NCI-H1930 (cell line): ENCODE measurements around the gene ZEB2.

ENCODE experiments used
- DNase-seq, 2 experiments: peaks; one replicate each; lab custom pipeline; 2025; lab: John Stamatoyannopoulos, UW

ZEB2 gene

DNA sequence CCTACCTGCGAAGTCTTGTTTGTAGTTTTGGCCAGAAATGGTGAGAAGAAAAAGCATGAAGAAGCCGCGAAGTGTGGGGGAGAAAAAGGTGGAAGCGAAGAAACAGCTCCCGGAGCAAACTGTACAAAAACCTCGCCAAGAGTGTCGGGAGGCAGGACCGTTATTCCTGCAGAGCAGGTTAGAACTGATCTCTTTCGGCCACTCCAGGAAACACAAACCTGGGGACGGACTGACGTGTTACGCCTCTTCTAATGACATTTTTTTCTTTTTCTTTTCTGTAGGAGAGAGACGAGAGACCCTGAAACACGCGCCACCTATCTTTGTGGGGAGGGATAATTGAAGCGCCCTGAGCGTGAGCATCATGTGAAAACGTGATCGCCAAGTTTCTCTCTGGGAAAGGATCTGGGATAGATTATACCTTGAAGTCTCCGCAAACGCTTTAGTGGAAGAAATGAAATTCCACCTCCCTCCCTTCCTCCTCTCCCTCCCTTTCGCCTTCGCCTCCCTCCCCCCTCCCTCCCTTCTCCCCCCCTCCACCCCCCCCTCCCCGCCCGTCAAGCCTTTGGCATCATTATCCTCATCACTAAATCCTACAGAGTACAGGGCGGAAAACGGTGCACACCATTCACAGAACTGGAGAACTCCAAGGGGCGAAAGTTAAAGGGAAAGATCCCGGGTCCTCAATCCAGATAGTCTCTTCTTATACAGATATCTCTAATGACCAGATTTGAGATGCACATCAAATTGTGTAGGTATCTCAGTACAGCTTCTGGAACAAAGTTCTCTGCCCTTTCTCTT lies at the start of gene ZEB2:
ZEB2 (minus strand) TSS at position 186 of the 798 bp plus-strand sequence. CDS start 2,769 bp downstream, outside the sequence.
- DNase-seq: no peak

GRCh38 chr2:144567745-144568144 lies 47.8 kb upstream of the ZEB2 start:
- DNase-seq: no peak

GRCh38 chr2:144566448-144566847 lies 46.5 kb upstream of the ZEB2 start:
- no peak for DNase-seq

DNA sequence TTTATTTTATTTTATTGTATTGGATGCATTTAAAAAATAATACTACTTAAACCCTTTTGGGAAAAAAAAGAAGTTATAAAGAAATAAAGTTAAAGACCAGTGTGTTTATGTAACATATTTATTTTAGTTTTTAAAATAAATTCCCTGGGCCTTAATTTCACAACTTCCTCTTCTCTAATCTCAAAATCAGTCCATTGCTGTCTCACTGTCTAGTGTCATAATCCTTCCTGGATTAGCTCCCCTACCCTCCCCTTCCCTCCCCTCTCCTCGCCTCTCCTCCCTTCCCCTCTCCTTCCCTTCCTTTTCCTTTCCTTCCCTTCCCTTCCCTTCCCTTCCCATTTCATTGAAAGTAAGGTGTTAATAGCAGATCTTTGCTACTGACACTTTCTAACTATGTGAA lies 40.3 kb upstream of the ZEB2 start:
- no peak for DNase-seq

DNA sequence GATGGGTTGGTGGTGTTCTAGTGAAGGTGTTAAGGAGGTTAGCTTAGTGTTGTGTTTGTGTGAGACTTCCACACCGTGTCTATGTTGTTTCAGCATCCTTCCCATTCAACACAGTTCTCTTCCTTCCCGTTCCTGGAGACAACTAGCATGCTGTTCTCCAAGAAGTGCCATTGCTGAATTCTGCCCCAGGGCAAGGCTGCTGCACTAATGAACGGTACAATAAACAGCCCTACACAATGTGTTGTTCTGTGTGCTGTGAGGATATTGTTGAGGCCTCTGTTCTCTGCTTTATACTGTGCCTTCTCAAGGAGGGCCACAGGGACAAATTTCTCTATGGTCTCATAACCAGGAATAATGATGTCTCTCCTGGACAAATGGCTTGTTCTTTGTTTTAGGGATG lies 39.8 kb upstream of the ZEB2 start:
- DNase-seq: no peak

DNA sequence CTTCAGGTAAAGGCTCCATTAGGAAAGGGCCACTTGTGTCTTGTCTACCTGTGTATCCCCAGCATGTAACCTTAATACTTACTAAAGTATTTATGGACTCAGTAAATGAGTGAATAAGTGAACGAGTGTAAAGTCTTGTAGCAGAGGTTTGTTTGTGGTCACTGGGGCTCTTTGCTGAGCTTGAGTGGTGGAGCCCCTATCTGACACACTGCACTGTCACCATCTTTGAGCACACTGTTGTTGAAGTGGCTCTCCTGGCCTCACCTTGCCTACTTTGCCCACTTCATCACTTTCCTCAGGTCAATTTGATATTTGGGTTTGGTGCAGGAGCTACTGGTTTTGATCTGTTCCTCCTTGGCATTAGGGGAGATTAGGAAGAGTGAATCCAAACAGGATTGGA lies 39.3 kb upstream of the ZEB2 start:
- DNase-seq: no peak

DNA sequence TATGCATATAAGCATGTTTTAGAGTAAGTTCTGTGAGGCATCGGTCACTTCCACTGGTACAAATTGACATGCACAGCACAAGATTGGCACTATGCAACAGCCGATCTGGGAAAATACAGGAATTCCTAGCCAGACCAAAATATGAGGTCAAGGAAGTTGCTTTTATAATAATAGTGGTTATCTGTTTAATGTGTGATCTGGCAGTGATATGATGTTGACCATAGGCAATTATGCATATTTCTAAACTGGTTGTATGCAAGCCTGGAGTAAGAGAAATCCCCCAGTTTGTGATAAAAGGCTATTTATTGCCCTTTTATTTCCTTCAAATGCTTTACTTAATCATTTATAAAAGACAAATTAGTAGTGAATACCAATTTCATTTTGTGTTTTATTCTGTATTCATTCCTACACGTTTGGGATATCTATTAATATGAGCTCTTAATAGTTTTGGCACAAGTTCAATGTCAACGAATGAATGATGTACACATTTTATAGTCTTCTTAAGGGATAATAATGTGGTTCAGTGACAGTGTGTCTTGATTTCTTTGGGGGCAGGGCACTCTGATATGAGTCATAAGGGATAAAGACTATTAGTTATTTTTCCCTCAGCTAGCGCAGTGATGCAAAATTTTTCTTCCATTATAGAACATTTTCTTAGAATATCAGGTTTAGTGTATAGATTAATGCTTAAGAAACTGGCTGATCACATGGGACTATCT lies 34.7 kb upstream of the ZEB2 start:
- peak in 1 of 2 experiments; percentile 21 for DNase-seq

DNA sequence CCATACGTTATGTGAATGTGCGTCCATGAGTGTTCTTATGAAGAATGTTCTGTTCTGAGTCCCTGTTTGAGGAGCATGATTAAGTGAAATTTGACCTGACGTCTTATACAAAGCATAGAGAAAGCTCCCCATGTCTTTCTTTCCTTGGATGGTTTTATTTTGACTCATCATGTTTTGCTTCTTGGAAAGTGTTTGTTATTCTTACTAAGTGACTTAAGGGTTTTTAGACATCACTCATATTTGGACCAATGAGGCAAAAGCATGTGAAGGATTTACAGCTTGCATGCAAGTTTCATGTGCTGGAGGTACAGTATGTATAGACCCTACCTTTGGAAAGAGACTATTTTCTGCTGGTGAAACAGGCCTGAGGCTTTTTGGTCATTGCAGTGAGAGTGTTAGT lies 33.5 kb upstream of the ZEB2 start:
- no peak for DNase-seq

DNA sequence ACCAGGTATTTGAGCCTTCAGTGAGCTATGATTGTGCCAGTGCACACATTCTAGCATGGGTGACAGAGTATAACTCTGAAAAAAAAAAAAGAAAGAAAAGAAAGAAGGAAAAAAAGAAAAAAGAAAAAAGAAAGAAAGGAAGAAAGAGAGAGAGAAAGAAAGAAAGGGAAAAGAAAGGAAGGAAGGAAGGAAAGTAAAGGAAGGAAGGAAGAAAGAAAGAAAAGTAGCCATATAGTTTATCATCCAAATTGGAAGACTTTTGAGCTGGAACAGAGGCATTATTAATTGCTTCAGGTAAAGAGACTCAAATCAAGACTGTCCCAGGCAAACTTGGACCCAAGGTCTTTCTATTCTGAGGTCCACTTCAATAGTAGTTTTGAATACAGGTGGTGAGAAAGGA lies 32.9 kb upstream of the ZEB2 start:
- no peak for DNase-seq

DNA sequence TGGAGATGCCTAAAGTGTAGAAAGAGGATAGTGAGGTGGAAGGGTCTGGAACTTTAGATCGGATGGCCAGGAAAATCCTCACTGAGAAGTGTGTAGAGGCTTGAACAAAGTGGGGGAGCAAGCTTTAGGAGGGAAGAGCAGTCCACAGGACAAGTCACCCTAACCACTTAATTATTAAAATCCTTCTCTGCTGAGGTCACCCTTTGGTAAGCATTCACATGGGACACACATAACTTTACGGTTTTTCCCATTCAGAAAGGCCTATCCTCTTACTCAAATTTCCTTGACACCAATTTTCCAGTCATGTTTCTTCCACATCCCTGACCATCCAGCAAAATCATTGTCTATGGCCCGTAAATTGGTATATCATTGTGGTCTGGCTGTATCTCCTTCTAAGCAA lies 31.0 kb upstream of the ZEB2 start:
- DNase-seq: no peak

- DNase-seq: no peak
Observed at GRCh38 chr2:144550084-144550483, 30.2 kb upstream of the ZEB2 start.

GRCh38 chr2:144548532-144549191 lies 28.7 kb upstream of the ZEB2 start:
- DNase-seq: no peak

- no peak for DNase-seq
Observed at GRCh38 chr2:144548088-144548487, 28.2 kb upstream of the ZEB2 start.

- no peak for DNase-seq
Observed at GRCh38 chr2:144547494-144547893, 27.6 kb upstream of the ZEB2 start.

- no peak for DNase-seq
Observed at GRCh38 chr2:144546933-144547332, 27.0 kb upstream of the ZEB2 start.

- no peak for DNase-seq
Observed at GRCh38 chr2:144545787-144546186, 25.9 kb upstream of the ZEB2 start.

GRCh38 chr2:144544053-144544452 lies 24.1 kb upstream of the ZEB2 start:
- DNase-seq: no peak

DNA sequence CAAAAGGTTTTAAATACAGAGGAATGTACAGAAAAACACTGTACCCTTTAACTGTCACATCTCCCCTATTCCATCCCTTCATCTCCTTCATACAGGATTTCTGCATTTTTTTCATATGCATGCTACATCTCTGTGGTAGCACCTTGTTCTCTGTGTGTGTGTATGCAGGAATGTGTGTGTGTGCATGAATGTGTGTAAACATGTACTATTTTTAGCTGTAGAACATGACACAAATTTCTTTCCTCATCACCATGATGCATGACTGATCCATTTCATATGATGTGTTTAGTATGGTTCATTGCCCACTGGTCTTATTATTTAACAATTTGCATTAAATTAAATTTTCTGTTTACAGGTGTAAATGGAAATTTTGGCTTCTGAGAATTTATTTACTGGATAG lies 21.5 kb upstream of the ZEB2 start:
- DNase-seq: no peak

GRCh38 chr2:144539289-144539782 lies 19.4 kb upstream of the ZEB2 start:
- DNase-seq: no peak

DNA sequence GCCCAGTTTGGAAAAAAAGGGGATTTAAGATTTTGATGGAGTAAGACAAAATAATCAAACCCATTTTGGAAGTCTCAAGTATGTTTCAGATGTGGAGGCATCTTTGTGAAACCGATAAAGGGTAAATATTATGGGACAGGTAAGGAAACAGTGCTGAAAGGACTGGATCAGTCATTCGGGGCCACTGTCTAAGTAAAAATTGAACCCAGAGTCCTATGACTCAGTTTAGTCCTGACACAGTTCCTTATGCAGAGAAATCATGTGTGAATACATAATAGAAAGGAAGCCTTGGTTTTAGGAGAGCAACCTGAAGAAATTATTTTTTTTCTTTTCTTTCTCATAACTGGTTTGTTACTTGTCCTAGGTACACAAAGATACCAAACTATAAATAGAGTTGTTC lies 15.4 kb upstream of the ZEB2 start:
- no peak for DNase-seq

DNA sequence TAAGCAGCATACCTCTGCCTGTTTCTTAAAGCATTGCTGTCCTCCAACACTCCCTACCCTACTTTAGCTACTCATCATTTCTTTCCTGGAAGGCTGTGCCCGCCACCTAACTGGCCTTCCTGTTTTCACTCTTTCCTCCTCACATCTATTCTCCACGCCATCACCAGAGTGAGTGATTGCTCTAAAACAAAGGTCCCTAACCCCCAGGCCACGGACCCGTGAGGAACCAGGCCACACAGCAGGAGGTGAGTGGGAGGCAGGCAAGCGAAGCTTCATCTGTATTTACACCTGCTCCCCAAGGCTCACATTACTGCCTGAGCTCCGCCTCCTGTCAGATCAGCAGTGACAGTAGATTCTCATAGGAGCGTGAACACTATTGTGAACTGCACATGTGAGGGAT lies 13.3 kb upstream of the ZEB2 start:
- DNase-seq: no peak

DNA sequence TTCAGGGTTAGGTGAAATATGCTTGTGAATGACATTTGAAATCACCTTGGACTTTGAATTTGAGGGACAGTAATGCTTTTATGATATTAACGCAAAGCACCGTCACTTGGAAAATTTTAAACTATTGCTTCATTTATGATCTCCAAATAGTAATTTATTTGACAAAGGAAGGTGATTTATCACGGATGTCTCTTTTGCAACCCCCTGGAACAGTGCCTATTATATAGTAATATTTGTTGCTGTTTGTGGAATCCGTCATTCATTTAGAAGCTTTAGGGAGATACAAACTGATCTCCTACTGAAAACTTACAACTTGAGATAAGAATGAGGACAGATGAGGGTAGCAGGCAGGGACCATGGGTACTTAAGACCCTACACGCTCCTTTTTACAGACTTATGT lies 10.7 kb upstream of the ZEB2 start:
- no peak for DNase-seq

GRCh38 chr2:144529841-144530240 lies 9.9 kb upstream of the ZEB2 start:
- DNase-seq: no peak
